Measurements from ENCODE around the gene ZDHHC15. TPM values are rescaled to one million over a fixed set of nuclear protein-coding genes. Genes with fewer than 3 reads are reported as not detected.
"Not testable (repeated sequence)": the region's sequence is repeated elsewhere in the genome, so short reads cannot be mapped to it uniquely, and the experiment has no call there.

ZDHHC15 gene
- total RNA-seq, 1 donor from 2014 or later = 2.8 TPM

GRCh38 chrX:75334407-75335126, 188.3 kb downstream of the ZDHHC15 start:
- DNase-seq; intact Hi-C loops (cut with DNase I); ATAC-seq (ENCODE audit: poor library complexity): not testable (repeated sequence)

- no peak for DNase-seq
- ATAC-seq (ENCODE audit: poor library complexity) = no peak
- intact Hi-C loops (cut with DNase I) = no loop called here
Observed at GRCh38 chrX:75327607-75328006, 195.2 kb downstream of the ZDHHC15 start.

Other genes starting within 250 kb of the ZDHHC15 start
- 15.0 TPM for gene UPRT, start 249.0 kb downstream of the ZDHHC15 start, total RNA-seq